ENCODE measurements around the gene ZBTB49.

DNA sequence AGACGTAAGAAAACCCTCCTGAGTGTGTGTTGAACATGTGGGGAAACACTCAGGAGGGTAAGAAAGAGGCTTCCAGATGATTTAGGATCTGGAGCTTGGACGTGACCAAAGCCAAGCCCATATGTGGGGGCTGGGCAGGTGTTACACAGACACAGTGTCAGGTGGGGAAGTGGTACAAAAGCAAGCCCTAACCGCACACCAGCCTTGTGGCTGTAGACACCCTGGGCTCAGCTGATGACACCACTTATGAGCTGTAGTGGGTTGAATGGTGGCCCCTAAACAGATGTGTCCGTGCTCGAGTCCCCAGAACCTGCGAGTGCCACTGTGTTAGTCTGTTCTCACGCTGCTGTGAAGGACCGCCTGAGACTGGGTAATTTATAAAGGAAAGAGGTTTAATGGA lies 71.8 kb downstream of the ZBTB49 start:
- TF ChIP-seq RAD51 (IDR thresholded peaks at IDR 0.05; ENCODE audit: borderline replicate concordance) (no peak), ZNF605 (CRISPR knock-in tag; IDR thresholded peaks at IDR 0.05) (no peak), CTCF (CRISPR knock-in tag; IDR thresholded peaks at IDR 0.05) (no peak), ZNF549 (CRISPR knock-in tag; IDR thresholded peaks at IDR 0.05) (no peak), ZKSCAN5 (CRISPR knock-in tag; IDR thresholded peaks at IDR 0.05) (no peak), ZMAT5 (CRISPR knock-in tag; IDR thresholded peaks at IDR 0.05; ENCODE audit: borderline replicate concordance, low read depth) (no peak), FOXP1 (IDR thresholded peaks at IDR 0.05) (no peak), FOXP1 (CRISPR knock-in tag; IDR thresholded peaks at IDR 0.05) (no peak), SKI (IDR thresholded peaks at IDR 0.05; ENCODE audit: partially characterized antibody) (no peak)
